Measurements from ENCODE around the gene TLE7.

The TLE7 gene

GRCh38 chr16:71404364-71404763 lies 37.5 kb downstream of the TLE7 start:
- TF ChIP-seq EZH2 (optimal IDR thresholded peaks at IDR 0.05; ENCODE audit: low read depth, low read length) (no peak), EZH2phosphoT487 (IDR thresholded peaks at IDR 0.05; ENCODE audit: low read length) (no peak), CTCF (IDR thresholded peaks at IDR 0.05; ENCODE audit: low read length) (no peak)
- Histone ChIP-seq H2AFZ (ENCODE audit: low read length) (no peak overlapping the region), H3K27me3 (replicated peaks; ENCODE audit: insufficient read depth, low read length) (peaks cover 21% of the 10 kb centered on the region; the same call in 1 of the 2 replicates)

GRCh38 chr16:71402674-71403073 lies 39.2 kb downstream of the TLE7 start:
- Histone ChIP-seq H3K4me3 (ENCODE audit: low read length) (no peak overlapping the region), H3K4me2 (ENCODE audit: low read depth, low read length) (no peak overlapping the region), H3K27ac (ENCODE audit: low read length) (no peak overlapping the region), H3K9ac (ENCODE audit: low read length) (no peak overlapping the region), H3K9me2 (replicated peaks; ENCODE audit: insufficient read depth, low read length) (no peaks in the 10 kb centered on the region), H4K20me1 (ENCODE audit: insufficient read depth, low read length) (no peaks in the 10 kb centered on the region), H3K27me3 (replicated peaks; ENCODE audit: insufficient read depth, low read length) (peaks cover 10% of the 10 kb centered on the region; the same call in 1 of the 2 replicates), H3K4me1 (ENCODE audit: low read length) (no peaks in the 10 kb centered on the region; the same call in 1 of the 2 replicates), H3F3A (ENCODE audit: insufficient read depth, low read length) (no peaks in the 10 kb centered on the region; the same call in 1 of the 2 replicates), H3K36me3 (replicated peaks; ENCODE audit: insufficient read depth, low read length) (no peaks in the 10 kb centered on the region), H2AFZ (ENCODE audit: low read length) (no peak overlapping the region), H3K79me2 (ENCODE audit: low read length) (no peaks in the 10 kb centered on the region), H3K9me3 (replicated peaks; ENCODE audit: insufficient read depth, low read length) (no peaks in the 10 kb centered on the region)
- no peak for DNase-seq
- TF ChIP-seq EZH2phosphoT487 (IDR thresholded peaks at IDR 0.05; ENCODE audit: low read length), result no peak
- TF ChIP-seq CTCF (IDR thresholded peaks at IDR 0.05; ENCODE audit: low read length), result no peak
- TF ChIP-seq EZH2 (optimal IDR thresholded peaks at IDR 0.05; ENCODE audit: low read depth, low read length), result no peak

More at GRCh38 chr16:71404364-71404763, 37.5 kb downstream of the TLE7 start:
- Histone ChIP-seq H3K36me3 (replicated peaks; ENCODE audit: insufficient read depth, low read length) (no peaks in the 10 kb centered on the region), H3K79me2 (ENCODE audit: low read length) (no peaks in the 10 kb centered on the region), H3F3A (ENCODE audit: insufficient read depth, low read length) (no peaks in the 10 kb centered on the region; the same call in 1 of the 2 replicates), H3K4me3 (ENCODE audit: low read length) (no peak overlapping the region), H3K27ac (ENCODE audit: low read length) (no peak overlapping the region), H3K9me2 (replicated peaks; ENCODE audit: insufficient read depth, low read length) (no peaks in the 10 kb centered on the region), H3K4me2 (ENCODE audit: low read depth, low read length) (no peak overlapping the region), H3K9me3 (replicated peaks; ENCODE audit: insufficient read depth, low read length) (no peaks in the 10 kb centered on the region), H4K20me1 (ENCODE audit: insufficient read depth, low read length) (no peaks in the 10 kb centered on the region), H3K4me1 (ENCODE audit: low read length) (no peaks in the 10 kb centered on the region; the same call in 1 of the 2 replicates), H3K9ac (ENCODE audit: low read length) (no peak overlapping the region)
- no peak for DNase-seq

GRCh38 chr16:71402007-71402406 lies 39.8 kb downstream of the TLE7 start:
- no peaks in the 10 kb centered on the region for H3K79me2 ChIP-seq (ENCODE audit: low read length)
- no peak overlapping the region for H3K9ac ChIP-seq (ENCODE audit: low read length)

More at GRCh38 chr16:71402007-71402406, 39.8 kb downstream of the TLE7 start:
- Histone ChIP-seq H3K9me3 (replicated peaks; ENCODE audit: insufficient read depth, low read length) (no peaks in the 10 kb centered on the region), H4K20me1 (ENCODE audit: insufficient read depth, low read length) (no peaks in the 10 kb centered on the region), H3K36me3 (replicated peaks; ENCODE audit: insufficient read depth, low read length) (no peaks in the 10 kb centered on the region), H3K9me2 (replicated peaks; ENCODE audit: insufficient read depth, low read length) (no peaks in the 10 kb centered on the region), H3K4me2 (ENCODE audit: low read depth, low read length) (no peak overlapping the region), H3K4me3 (ENCODE audit: low read length) (no peak overlapping the region), H3K4me1 (ENCODE audit: low read length) (no peaks in the 10 kb centered on the region; the same call in 1 of the 2 replicates), H3F3A (ENCODE audit: insufficient read depth, low read length) (no peaks in the 10 kb centered on the region; the same call in 1 of the 2 replicates), H3K27me3 (replicated peaks; ENCODE audit: insufficient read depth, low read length) (peaks cover 4% of the 10 kb centered on the region; the same call in 1 of the 2 replicates), H3K27ac (ENCODE audit: low read length) (no peak overlapping the region), H2AFZ (ENCODE audit: low read length) (no peak overlapping the region)
- DNase-seq, result no peak
- TF ChIP-seq EZH2 (optimal IDR thresholded peaks at IDR 0.05; ENCODE audit: low read depth, low read length) (no peak), EZH2phosphoT487 (IDR thresholded peaks at IDR 0.05; ENCODE audit: low read length) (no peak), CTCF (IDR thresholded peaks at IDR 0.05; ENCODE audit: low read length) (no peak)

Data from MM.1S (cell line).